DMS53 (cell line): ENCODE measurements around the gene HORMAD2.
"Not testable (repeated sequence)": the region's sequence is repeated elsewhere in the genome, so short reads cannot be mapped to it uniquely, and the experiment has no call there.

Experiments
- DNase-seq: peaks from one replicate; lab custom pipeline; 2025; lab: John Stamatoyannopoulos, UW

HORMAD2 gene

GRCh38 chr22:30057375-30057774 is 22.9 kb upstream of the HORMAD2 start:
- DNase-seq: no peak

GRCh38 chr22:30059346-30060020 is 20.8 kb upstream of the HORMAD2 start:
- not testable (repeated sequence) for DNase-seq

GRCh38 chr22:30061094-30061493 is 19.2 kb upstream of the HORMAD2 start:
- not testable (repeated sequence) for DNase-seq

- DNase-seq: no peak
Measured at GRCh38 chr22:30062259-30062658, 18.0 kb upstream of the HORMAD2 start.

- no peak for DNase-seq
Measured at GRCh38 chr22:30062950-30063349, 17.3 kb upstream of the HORMAD2 start.

- DNase-seq: no peak
Measured at GRCh38 chr22:30064172-30064571, 16.1 kb upstream of the HORMAD2 start.

- no peak for DNase-seq
Measured at GRCh38 chr22:30073743-30074142, 6.5 kb upstream of the HORMAD2 start.

- no peak for DNase-seq
Measured at GRCh38 chr22:30074147-30074546, 6.1 kb upstream of the HORMAD2 start.

- no peak for DNase-seq
Measured at GRCh38 chr22:30074994-30075393, 5.3 kb upstream of the HORMAD2 start.

- no peak for DNase-seq
Measured at GRCh38 chr22:30077279-30077880, 2.9 kb upstream of the HORMAD2 start.

- peak; percentile 11 for DNase-seq
Measured at GRCh38 chr22:30078320-30079311, 1.6 kb upstream of the HORMAD2 start.

GRCh38 chr22:30080805-30081204 is 541 bp downstream of the HORMAD2 start:
- no peak for DNase-seq

GRCh38 chr22:30086496-30086895 is 6.2 kb downstream of the HORMAD2 start:
- no peak for DNase-seq

GRCh38 chr22:30087037-30087436 is 6.8 kb downstream of the HORMAD2 start:
- DNase-seq: not testable (repeated sequence)

- DNase-seq: no peak
Measured at GRCh38 chr22:30087611-30088010, 7.3 kb downstream of the HORMAD2 start.

GRCh38 chr22:30088468-30088867 is 8.2 kb downstream of the HORMAD2 start:
- DNase-seq: no peak

GRCh38 chr22:30089655-30089974 is 9.4 kb downstream of the HORMAD2 start:
- DNase-seq: no peak

GRCh38 chr22:30092686-30093085 is 12.4 kb downstream of the HORMAD2 start:
- DNase-seq: no peak

GRCh38 chr22:30094804-30095203 is 14.5 kb downstream of the HORMAD2 start:
- no peak for DNase-seq

GRCh38 chr22:30097861-30098260 is 17.6 kb downstream of the HORMAD2 start:
- DNase-seq: no peak

- DNase-seq: not testable (repeated sequence)
Measured at GRCh38 chr22:30100770-30101169, 20.5 kb downstream of the HORMAD2 start.

GRCh38 chr22:30104501-30105156 is 24.4 kb downstream of the HORMAD2 start:
- DNase-seq: no peak
